ENCODE data around the gene ARID1B. TPM values are rescaled to one million over a fixed set of nuclear protein-coding genes. Genes with fewer than 3 reads are reported as not detected.

The ARID1B gene
- polyA plus RNA-seq, 1 donor from 2014 or later = 21.9 TPM

DNA sequence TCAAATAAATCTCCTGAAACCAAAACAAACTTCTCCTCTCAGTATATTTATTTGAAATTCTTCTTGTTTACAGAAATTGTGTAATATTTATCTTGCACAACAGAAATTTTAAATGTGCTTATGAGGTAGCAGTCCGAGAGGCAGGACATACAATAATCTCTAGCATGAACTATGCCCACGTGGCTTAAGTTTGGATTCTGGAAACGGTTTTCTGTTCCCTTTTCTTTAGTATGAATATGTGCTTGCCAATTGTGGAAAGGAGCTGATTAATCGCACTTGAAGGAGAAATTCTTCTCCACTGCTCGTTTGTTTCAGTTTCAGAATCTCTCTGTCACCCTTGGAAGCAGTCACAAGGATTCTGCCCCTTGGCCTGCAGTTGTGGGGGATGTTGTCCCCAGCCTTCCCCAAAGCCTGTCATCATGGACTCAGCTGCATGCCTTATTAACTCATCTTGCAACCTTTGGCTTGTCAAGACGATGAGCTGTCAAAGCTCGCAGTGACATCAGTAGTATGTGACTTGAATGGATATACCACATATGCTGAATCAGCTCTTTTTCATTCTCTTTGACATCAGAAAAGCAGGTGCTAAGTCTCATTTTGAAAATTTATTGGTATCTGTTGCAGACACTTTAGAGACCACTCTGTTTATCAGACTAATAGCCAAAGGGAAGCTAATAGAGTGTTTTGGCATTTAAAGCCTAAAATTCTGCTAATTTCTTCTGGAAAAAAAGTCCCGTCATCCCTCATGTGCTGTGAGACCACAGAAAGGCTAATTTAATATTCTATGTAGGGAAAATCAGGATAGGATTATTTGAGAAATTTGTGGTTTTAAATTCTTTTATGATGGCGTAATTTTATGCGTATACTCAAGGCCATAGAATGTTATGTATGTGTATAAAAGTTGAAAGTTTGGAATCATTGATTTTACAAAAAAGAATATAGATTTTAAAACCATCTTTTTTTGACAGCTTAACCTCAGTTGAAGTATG is 186.8 kb downstream of the ARID1B start:
- peaks cover 35 to 51% (median 37%) of the 10 kb centered on the region in 3 donors for H3K4me1 Mint-ChIP-seq
- peak overlapping the region in 2 of 4 donors; percentile 23 to 79 for H3K4me3 Mint-ChIP-seq
- no peaks in the 10 kb centered on the region for H3K27me3 Mint-ChIP-seq

DNA sequence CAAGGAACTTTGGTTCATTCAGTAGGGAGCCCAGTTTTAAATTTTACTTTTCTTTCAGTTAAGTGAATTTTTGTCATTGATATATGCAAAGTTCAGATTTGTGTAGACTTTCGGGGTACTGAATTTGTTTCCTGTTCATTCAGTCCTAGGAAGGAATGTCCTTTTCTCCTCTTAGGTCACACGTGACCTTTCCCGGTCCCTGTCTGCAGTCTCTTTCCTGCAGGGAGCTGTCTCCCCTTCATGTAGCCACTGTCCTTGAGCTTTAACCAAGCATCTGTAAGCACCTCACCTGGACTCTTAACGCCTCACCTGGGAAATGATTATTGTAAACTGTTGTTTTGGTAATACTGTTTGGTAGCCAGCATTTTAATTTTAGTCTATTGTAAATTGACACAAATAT is 190.7 kb downstream of the ARID1B start:
- no peaks in the 10 kb centered on the region for H3K9me3 Mint-ChIP-seq
- no peak overlapping the region for H3K27ac Mint-ChIP-seq
- H3K4me3 Mint-ChIP-seq = peak overlapping the region in 1 of 4 donors; percentile 28
- H3K27me3 Mint-ChIP-seq = no peaks in the 10 kb centered on the region
- H3K4me1 Mint-ChIP-seq = peaks cover 51 to 75% (median 61%) of the 10 kb centered on the region in 3 donors
- peaks cover 6% of the 10 kb centered on the region for H3K36me3 Mint-ChIP-seq

More for the DNA sequence above, 186.8 kb downstream of the ARID1B start:
- Mint-ChIP-seq H3K36me3 (peaks cover 6% of the 10 kb centered on the region), H3K9me3 (no peaks in the 10 kb centered on the region), H3K27ac (peak overlapping the region in 1 of 3 donors; percentile 22)

GRCh38 chr6:156969233-156969632 is 192.1 kb downstream of the ARID1B start:
- Mint-ChIP-seq H3K27ac (peak overlapping the region in 1 of 3 donors; percentile 12), H3K4me3 (peak overlapping the region in 1 of 4 donors; percentile 58)

GRCh38 chr6:156970595-156971112 is 193.5 kb downstream of the ARID1B start:
- H3K4me1 Mint-ChIP-seq = peaks cover 52 to 77% (median 66%) of the 10 kb centered on the region in 3 donors
- H3K27ac Mint-ChIP-seq = peak overlapping the region in 1 of 3 donors; percentile 54
- H3K27me3 Mint-ChIP-seq = no peaks in the 10 kb centered on the region
- H3K36me3 Mint-ChIP-seq = peaks cover 4% of the 10 kb centered on the region
- H3K9me3 Mint-ChIP-seq = no peaks in the 10 kb centered on the region
- H3K4me3 Mint-ChIP-seq = peak overlapping the region in 2 of 4 donors; percentile 33 to 45

More at GRCh38 chr6:156969233-156969632, 192.1 kb downstream of the ARID1B start:
- no peaks in the 10 kb centered on the region for H3K9me3 Mint-ChIP-seq
- H3K4me1 Mint-ChIP-seq = peaks cover 46 to 74% (median 62%) of the 10 kb centered on the region in 3 donors
- no peaks in the 10 kb centered on the region for H3K27me3 Mint-ChIP-seq
- peaks cover 4% of the 10 kb centered on the region for H3K36me3 Mint-ChIP-seq

GRCh38 chr6:156971153-156971885 is 194.1 kb downstream of the ARID1B start:
- H3K9me3 Mint-ChIP-seq = no peaks in the 10 kb centered on the region
- H3K4me3 Mint-ChIP-seq = peak overlapping the region in 1 of 4 donors; percentile 50
- no peak overlapping the region for H3K27ac Mint-ChIP-seq
- no peaks in the 10 kb centered on the region for H3K27me3 Mint-ChIP-seq
- peaks cover 57 to 75% (median 72%) of the 10 kb centered on the region in 3 donors for H3K4me1 Mint-ChIP-seq
- H3K36me3 Mint-ChIP-seq = peaks cover 4% of the 10 kb centered on the region

DNA sequence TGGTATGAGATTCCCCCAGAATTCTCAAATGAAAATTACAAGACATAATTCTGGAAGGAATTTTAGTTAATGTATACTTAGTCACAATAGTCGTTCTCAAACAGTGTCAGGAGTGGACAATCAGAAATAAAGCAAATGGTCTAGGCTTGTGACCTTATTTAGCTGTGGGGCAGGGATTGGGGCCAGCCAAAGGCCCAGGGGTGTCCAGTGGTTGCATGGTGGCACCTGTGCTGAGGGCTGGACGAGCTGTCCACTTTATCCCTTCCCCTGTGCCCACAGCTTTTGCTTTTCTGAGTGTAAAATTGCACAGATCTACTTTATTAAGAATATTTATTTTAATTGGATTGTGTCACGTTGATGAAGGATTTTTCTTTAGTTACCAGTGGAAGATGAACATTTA is 195.0 kb downstream of the ARID1B start:
- peaks cover 2% of the 10 kb centered on the region for H3K36me3 Mint-ChIP-seq

DNA sequence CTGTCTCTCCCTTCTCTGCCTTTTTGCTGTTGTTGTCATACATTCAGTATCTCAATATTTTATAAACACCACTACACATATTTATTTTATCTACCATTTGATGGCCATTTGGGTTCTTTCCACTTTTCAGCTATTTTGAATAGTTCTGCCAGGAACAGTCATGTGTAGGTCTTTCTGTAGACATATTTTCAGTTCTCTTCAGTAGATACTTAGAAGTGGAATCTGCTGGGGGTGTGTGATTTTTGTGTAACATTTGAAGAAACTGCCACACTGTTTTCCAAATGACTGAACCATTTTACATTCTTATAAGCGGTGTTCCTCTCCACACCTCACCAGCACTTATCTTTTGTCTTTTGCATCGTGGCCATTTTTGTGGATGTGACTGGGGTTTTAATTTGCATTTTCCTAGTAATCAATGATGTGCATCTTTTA is 197.7 kb downstream of the ARID1B start:
- no peaks in the 10 kb centered on the region for H3K36me3 Mint-ChIP-seq

More for the DNA sequence above, 195.0 kb downstream of the ARID1B start:
- Mint-ChIP-seq H3K27me3 (no peaks in the 10 kb centered on the region), H3K27ac (no peak overlapping the region), H3K4me3 (no peak overlapping the region), H3K9me3 (no peaks in the 10 kb centered on the region), H3K4me1 (peaks cover 61 to 77% (median 73%) of the 10 kb centered on the region in 3 donors)

DNA sequence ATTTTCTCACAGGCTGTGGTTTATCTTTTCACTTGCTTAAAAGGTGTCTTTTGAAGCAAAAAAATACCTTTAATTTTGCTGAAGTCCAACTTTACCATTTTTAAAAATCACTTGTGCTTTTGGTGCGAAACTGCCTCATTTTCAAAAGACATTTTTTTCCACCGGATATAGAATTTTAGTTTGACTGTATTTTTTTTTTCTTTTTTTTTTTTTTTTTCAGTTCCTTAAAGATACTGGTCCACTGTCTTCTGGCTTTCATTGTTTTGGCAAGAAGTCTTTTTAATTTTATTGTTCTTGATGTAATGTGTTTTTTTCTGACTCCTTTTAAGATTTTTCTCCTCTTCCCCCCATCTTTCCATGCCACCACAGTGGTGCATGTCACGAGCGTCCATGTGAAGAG is 198.2 kb downstream of the ARID1B start:
- no peaks in the 10 kb centered on the region for H3K36me3 Mint-ChIP-seq
- H3K27ac Mint-ChIP-seq = peak overlapping the region; percentile 83 to 87 (median 87)
- H3K27me3 Mint-ChIP-seq = no peaks in the 10 kb centered on the region
- H3K4me3 Mint-ChIP-seq = peak overlapping the region; percentile 73 to 94 (median 82)
- H3K9me3 Mint-ChIP-seq = no peaks in the 10 kb centered on the region
- H3K4me1 Mint-ChIP-seq = peaks cover 68 to 82% (median 71%) of the 10 kb centered on the region in 3 donors

More for the DNA sequence above, 197.7 kb downstream of the ARID1B start:
- H3K9me3 Mint-ChIP-seq = no peaks in the 10 kb centered on the region
- H3K4me3 Mint-ChIP-seq = peak overlapping the region in 3 of 4 donors; percentile 73 to 94 (median 74)
- H3K27ac Mint-ChIP-seq = peak overlapping the region in 2 of 3 donors; percentile 87
- no peaks in the 10 kb centered on the region for H3K27me3 Mint-ChIP-seq
- peaks cover 68 to 83% (median 73%) of the 10 kb centered on the region in 3 donors for H3K4me1 Mint-ChIP-seq

- peak overlapping the region; percentile 73 to 94 (median 82) for H3K4me3 Mint-ChIP-seq
- H3K27me3 Mint-ChIP-seq = no peaks in the 10 kb centered on the region
- H3K9me3 Mint-ChIP-seq = no peaks in the 10 kb centered on the region
- peaks cover 63 to 81% (median 67%) of the 10 kb centered on the region in 3 donors for H3K4me1 Mint-ChIP-seq
- H3K36me3 Mint-ChIP-seq = peaks cover 5% of the 10 kb centered on the region
- peak overlapping the region; percentile 35 to 87 (median 84) for H3K27ac Mint-ChIP-seq
These were observed 199.3 kb downstream of the ARID1B start for GRCh38 chr6:156976216-156977127.

GRCh38 chr6:156977527-156978291 is 200.5 kb downstream of the ARID1B start:
- H3K36me3 Mint-ChIP-seq = peaks cover 5% of the 10 kb centered on the region
- H3K4me3 Mint-ChIP-seq = peak overlapping the region in 3 of 4 donors; percentile 23 to 51 (median 28)
- H3K4me1 Mint-ChIP-seq = peaks cover 65 to 81% (median 69%) of the 10 kb centered on the region in 3 donors
- H3K27me3 Mint-ChIP-seq = no peaks in the 10 kb centered on the region
- peak overlapping the region in 2 of 3 donors; percentile 24 to 68 for H3K27ac Mint-ChIP-seq
- H3K9me3 Mint-ChIP-seq = no peaks in the 10 kb centered on the region

DNA sequence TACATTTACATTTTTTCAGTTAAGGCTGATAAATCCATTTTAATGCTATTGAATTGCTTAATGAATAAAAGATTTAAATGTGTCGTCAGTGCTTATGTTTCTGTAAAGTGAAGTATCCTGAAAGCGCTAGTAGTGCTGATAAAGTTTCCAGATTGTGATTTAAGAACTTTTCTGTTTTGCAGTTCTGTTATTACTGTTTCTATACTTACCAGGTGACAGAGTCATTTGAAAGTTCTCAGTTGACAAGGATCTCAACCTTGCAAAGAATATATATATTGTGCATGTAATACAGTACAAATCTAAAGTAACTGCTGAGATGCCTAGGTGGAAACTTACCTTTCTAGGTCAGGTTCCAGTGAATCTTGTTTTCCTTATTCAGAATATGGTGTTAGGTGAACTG is 201.8 kb downstream of the ARID1B start:
- H3K9me3 Mint-ChIP-seq = no peaks in the 10 kb centered on the region
- H3K27ac Mint-ChIP-seq = peak overlapping the region in 2 of 3 donors; percentile 43 to 46

GRCh38 chr6:156980515-156980914 is 203.3 kb downstream of the ARID1B start:
- Mint-ChIP-seq H3K9me3 (no peaks in the 10 kb centered on the region), H3K4me3 (peak overlapping the region in 1 of 4 donors; percentile 72), H3K36me3 (peaks cover 5% of the 10 kb centered on the region), H3K27me3 (no peaks in the 10 kb centered on the region), H3K27ac (peak overlapping the region in 1 of 3 donors; percentile 81), H3K4me1 (peaks cover 65 to 84% (median 66%) of the 10 kb centered on the region in 3 donors)

More for the DNA sequence above, 201.8 kb downstream of the ARID1B start:
- peaks cover 5% of the 10 kb centered on the region for H3K36me3 Mint-ChIP-seq
- H3K27me3 Mint-ChIP-seq = no peaks in the 10 kb centered on the region
- H3K4me1 Mint-ChIP-seq = peaks cover 69 to 84% (median 69%) of the 10 kb centered on the region in 3 donors
- H3K4me3 Mint-ChIP-seq = peak overlapping the region in 2 of 4 donors; percentile 22 to 41

DNA sequence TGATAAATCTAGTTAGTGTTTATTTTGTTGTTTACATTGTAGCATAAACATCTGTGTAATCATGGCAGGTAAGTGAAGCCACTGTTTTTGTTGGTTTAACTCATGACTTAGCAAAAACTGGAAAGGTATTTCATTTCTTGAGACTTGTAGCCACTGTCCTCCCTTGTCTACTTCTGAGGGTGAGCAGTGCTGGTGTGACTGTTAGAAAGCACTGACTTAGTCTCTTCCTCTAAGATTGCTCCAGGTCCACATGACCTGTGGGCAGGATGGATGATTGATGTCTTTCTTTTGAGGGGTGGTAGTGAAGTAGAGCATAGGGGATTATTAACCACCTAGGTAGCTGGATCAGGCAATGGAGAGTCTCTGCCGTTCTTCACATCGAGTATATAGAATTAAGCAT is 203.8 kb downstream of the ARID1B start:
- Mint-ChIP-seq H3K27ac (peak overlapping the region in 2 of 3 donors; percentile 41 to 81), H3K36me3 (peaks cover 5% of the 10 kb centered on the region), H3K9me3 (no peaks in the 10 kb centered on the region), H3K27me3 (no peaks in the 10 kb centered on the region), H3K4me3 (peak overlapping the region in 1 of 4 donors; percentile 24), H3K4me1 (peaks cover 62 to 84% (median 62%) of the 10 kb centered on the region in 3 donors)

Data from IgD-negative memory B cell (primary cell).